Thoracic aorta (tissue), 2 donors: ENCODE measurements around the gene MARK3. TPM values are rescaled to one million over a fixed set of nuclear protein-coding genes. Genes with fewer than 3 reads are reported as not detected.

Source experiments
- ATAC-seq: fragments of 150-250 bp; one replicate; pipeline ENCODE4 v1.8.0; 2017; ENCODE audit warnings: low read depth; ENCODE audit not compliant: insufficient number of reproducible peaks, low FRiP score
- DNase-seq: peaks from one replicate; pipeline ENCODE4 v3.0.0-alpha.2; 2020; ENCODE audit warnings: low spot score
- H3K27ac ChIP-seq, 2 donors: fragments of 200-600 bp; sonication (generic); 1 replicate in 1 of 2; 2 replicates in 1 of 2; pipeline ENCODE4 v1.5.1; 2016; ENCODE audit warnings: mild to moderate bottlenecking in 2 of 2, moderate library complexity in 2 of 2
- H3K27me3 ChIP-seq: fragments of 200-600 bp; sonication (generic); replicated peaks from 2 replicates; pipeline ENCODE4 v1.6.0; 2016; ENCODE audit warnings: mild to moderate bottlenecking; ENCODE audit not compliant: insufficient read depth
- H3K36me3 ChIP-seq: fragments of 200-600 bp; sonication (generic); one replicate; pipeline ENCODE4 v1.5.1; 2016
- H3K4me1 ChIP-seq, 2 donors: fragments of 200-600 bp; sonication (generic); 1 replicate in 1 of 2; 2 replicates in 1 of 2; pipeline versions ENCODE4 v1.5.1 to v1.6.0; 2016; ENCODE audit warnings: low read depth in 2 of 2, mild to moderate bottlenecking in 1 of 2; ENCODE audit not compliant: control insufficient read depth in 1 of 2
- H3K4me3 ChIP-seq: fragments of 200-600 bp; sonication (generic); 2 replicates; pipeline ENCODE4 v1.5.1; 2016; ENCODE audit warnings: mild to moderate bottlenecking
- H3K9me3 ChIP-seq: fragments of 200-600 bp; sonication (generic); 2 replicates; pipeline ENCODE4 v1.5.1; 2016
- CTCF ChIP-seq: fragments of 200-600 bp; sonication (generic); IDR thresholded peaks from one replicate; pipeline ENCODE4 v1.5.1; 2019; ENCODE audit warnings: antibody characterized with exemption
- total RNA-seq, 2 donors: library from RNA; depleted of rRNA; stranded (reverse); fragments of >200 nt; gene quantifications; one replicate each; pipeline versions ENCODE4 v1.1.0 to v1.2.3, GENCODE V29; 2016

The MARK3 gene
- total RNA-seq, 2 donors from 2014 or later = 77.6 to 133 TPM

GRCh38 chr14:103476631-103477030, 91.4 kb downstream of the MARK3 start:
- H3K27me3 ChIP-seq = no peaks in the 10 kb centered on the region
- H3K27ac ChIP-seq = no peak overlapping the region
- ATAC-seq (no peak), DNase-seq (no peak)
- TF ChIP-seq CTCF = no peak
- peaks cover 50% of the 10 kb centered on the region for H3K36me3 ChIP-seq
- no peaks in the 10 kb centered on the region for H3K9me3 ChIP-seq
- H3K4me3 ChIP-seq = no peak overlapping the region
- H3K4me1 ChIP-seq = no peaks in the 10 kb centered on the region

GRCh38 chr14:103480595-103480994, 95.4 kb downstream of the MARK3 start:
- ATAC-seq (no peak), DNase-seq (no peak)
- no peak for TF ChIP-seq CTCF
- H3K4me1 ChIP-seq = no peaks in the 10 kb centered on the region
- H3K36me3 ChIP-seq = peaks cover 52% of the 10 kb centered on the region
- no peaks in the 10 kb centered on the region for H3K27me3 ChIP-seq
- H3K4me3 ChIP-seq = no peak overlapping the region
- no peak overlapping the region for H3K27ac ChIP-seq
- no peaks in the 10 kb centered on the region for H3K9me3 ChIP-seq

- Histone ChIP-seq H3K27ac (no peak overlapping the region), H3K4me3 (no peak overlapping the region), H3K36me3 (peaks cover 32% of the 10 kb centered on the region), H3K9me3 (no peaks in the 10 kb centered on the region), H3K27me3 (no peaks in the 10 kb centered on the region), H3K4me1 (no peaks in the 10 kb centered on the region)
- TF ChIP-seq CTCF = no peak
- ATAC-seq (no peak), DNase-seq (no peak)
Observed at GRCh38 chr14:103483600-103483999, 98.4 kb downstream of the MARK3 start.

GRCh38 chr14:103485504-103485903, 100.3 kb downstream of the MARK3 start:
- ATAC-seq (no peak), DNase-seq (no peak)
- no peaks in the 10 kb centered on the region for H3K9me3 ChIP-seq
- H3K27me3 ChIP-seq = no peaks in the 10 kb centered on the region
- no peak overlapping the region for H3K27ac ChIP-seq
- H3K4me3 ChIP-seq = no peak overlapping the region
- no peaks in the 10 kb centered on the region for H3K4me1 ChIP-seq
- no peak for TF ChIP-seq CTCF
- peaks cover 23% of the 10 kb centered on the region for H3K36me3 ChIP-seq

GRCh38 chr14:103488071-103488470, 102.9 kb downstream of the MARK3 start:
- Histone ChIP-seq H3K9me3 (no peaks in the 10 kb centered on the region), H3K27me3 (no peaks in the 10 kb centered on the region), H3K4me1 (peaks cover 4 to 11% of the 10 kb centered on the region in 2 donors), H3K4me3 (no peak overlapping the region), H3K36me3 (peaks cover 9% of the 10 kb centered on the region), H3K27ac (no peak overlapping the region)
- no peak for TF ChIP-seq CTCF
- ATAC-seq (no peak), DNase-seq (no peak)
